GM12891 (cell line): ENCODE measurements around the gene PLCG2.
"Not testable (repeated sequence)": the region's sequence is repeated elsewhere in the genome, so short reads cannot be mapped to it uniquely, and the experiment has no call there.

Experiments used
- DNase-seq: peaks from one replicate; pipeline ENCODE4 v3.0.0; 2011; ENCODE audit warnings: low spot score; ENCODE audit not compliant: insufficient read length
- FAIRE-seq: peaks from 2 replicates; lab custom pipeline; 2011; peaks lifted over from hg19 to GRCh38; lab: Jason Lieb, UNC
- PAX5 ChIP-seq: IDR thresholded peaks from 2 replicates; pipeline ENCODE4 v1.6.1; 2011; ENCODE audit warnings: low read length, moderate library complexity, mild to moderate bottlenecking; ENCODE audit not compliant: insufficient read depth, severe bottlenecking
- POLR2A ChIP-seq: IDR thresholded peaks from 2 replicates; pipeline ENCODE4 v1.6.1; 2011; ENCODE audit warnings: low read depth, low read length, control low read depth
- POLR2AphosphoS5 ChIP-seq: IDR thresholded peaks from 2 replicates; pipeline ENCODE4 v1.6.1; 2011; ENCODE audit warnings: low read depth, low read length, control low read depth
- POU2F2 ChIP-seq: IDR thresholded peaks from 2 replicates; pipeline ENCODE4 v1.6.1; 2011; ENCODE audit warnings: low read depth, mild to moderate bottlenecking, control low read depth, low read length, moderate library complexity
- SPI1 ChIP-seq: IDR thresholded peaks from 2 replicates; pipeline ENCODE4 v1.6.1; 2011; ENCODE audit warnings: low read depth, low read length, control low read depth
- TAF1 ChIP-seq: IDR thresholded peaks from 2 replicates; pipeline ENCODE4 v1.6.1; 2011; ENCODE audit warnings: low read depth, low read length, control low read depth

PLCG2 gene

DNA sequence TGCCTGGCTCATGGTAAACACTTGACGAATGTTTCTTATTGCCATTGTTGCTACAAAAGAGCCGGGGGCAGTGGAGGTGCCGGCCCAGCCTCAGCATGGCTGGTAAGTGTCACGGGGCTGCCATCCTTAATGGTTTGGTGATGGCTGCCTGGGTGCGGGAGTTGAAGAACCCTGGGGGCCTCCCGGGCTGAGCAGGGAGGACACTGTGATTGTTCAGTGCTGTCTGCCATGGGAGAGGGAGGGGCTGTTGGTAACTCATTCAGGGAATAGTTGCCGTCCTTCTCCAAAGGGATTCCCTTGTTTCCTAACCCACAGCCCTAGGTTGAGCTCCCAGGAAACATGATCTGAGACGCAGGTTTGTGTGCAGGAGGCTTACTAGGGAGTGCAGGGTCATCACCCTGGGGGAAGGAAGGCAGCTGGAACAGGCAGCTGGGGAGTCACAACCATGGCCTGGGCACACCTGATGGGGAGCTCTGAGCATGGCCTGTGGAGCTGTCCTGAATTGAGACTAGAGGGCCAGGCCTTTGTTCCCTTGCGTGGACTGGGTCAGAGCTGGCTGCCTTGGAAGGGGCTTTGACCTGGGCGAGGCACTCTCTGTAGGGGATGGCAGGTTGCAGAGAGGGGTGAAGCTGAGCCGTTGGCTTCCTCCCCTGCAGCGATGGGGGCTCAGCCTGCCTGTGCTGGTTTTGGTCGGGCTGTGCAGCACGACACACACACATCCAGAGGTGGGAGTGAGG, 85.7 kb downstream of the PLCG2 start:
- FAIRE-seq (peak; percentile 5), DNase-seq (no peak)
- TF ChIP-seq POLR2A (no peak), POU2F2 (no peak), SPI1 (no peak), PAX5 (no peak), TAF1 (no peak), POLR2AphosphoS5 (no peak; the same call in 1 of the 2 replicates)

DNA sequence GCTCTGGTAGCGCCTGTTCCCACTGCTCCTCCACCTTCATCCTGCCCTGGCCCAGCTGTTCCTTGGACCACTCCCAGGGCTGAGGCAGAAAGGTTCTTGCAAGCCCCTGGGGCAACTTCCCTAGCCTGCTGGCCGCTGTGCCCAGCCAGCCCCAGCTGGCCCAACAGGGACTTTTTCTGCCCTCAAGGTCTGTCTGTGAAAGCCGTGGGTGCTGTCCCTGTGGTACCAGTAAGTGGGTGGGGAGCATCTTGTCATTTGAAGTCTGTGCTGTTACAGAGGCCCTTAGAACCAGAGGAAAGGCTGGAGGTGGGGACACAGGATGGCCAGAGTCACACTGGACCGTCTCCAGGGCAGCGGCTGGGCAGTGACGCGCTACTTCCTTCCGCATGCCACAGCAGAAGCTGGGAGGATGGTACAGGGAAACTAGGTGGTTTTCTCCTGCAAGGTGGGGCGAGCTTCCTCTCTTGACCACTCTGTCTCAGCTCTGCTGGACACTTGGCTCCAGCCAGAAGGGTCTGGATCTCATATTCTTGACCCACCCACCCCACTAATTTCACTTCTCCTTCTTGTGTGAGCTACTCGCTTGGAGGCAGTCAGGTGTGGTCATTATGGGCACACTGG, 87.8 kb downstream of the PLCG2 start:
- DNase-seq (no peak), FAIRE-seq (no peak)

DNA sequence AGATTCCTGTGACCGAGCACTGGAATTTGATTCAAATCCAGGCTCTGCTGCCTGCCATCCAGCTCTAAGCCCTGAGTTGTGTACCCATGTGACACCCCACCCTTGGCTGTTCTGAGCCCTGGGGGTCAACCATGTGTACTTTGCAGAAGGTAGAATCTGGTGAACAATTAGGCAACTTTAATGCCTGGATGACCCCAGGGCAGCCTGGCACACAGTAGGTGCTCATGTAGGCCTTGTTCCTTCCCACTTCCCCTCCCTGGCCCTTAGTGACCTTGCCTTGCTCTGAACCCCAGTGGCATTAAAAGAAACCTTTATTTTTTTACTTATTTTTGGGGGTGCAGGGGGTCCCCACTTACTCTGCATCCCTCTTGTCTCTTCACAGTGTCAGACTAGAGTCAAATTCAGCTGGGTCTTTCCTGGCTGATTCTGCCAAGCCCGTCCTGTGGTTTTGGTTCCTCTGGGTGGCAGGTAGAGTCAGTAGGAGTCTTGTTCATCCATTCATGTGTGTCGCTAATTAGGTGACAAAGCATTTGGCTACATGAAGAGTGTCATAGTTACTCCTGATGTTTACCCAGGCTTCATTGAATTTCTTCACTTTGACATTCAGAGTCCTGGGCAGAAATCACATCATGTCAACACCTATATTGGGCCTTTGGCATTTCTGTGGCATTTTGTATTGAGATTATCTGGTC, 89.1 kb downstream of the PLCG2 start:
- no peak for TF ChIP-seq SPI1
- TF ChIP-seq POU2F2, result no peak
- TF ChIP-seq POLR2A, result no peak
- TF ChIP-seq PAX5, result no peak
- no peak for TF ChIP-seq TAF1
- TF ChIP-seq POLR2AphosphoS5, result no peak
- no peak for DNase-seq
- FAIRE-seq, result no peak

More for the DNA sequence above, 87.8 kb downstream of the PLCG2 start:
- TF ChIP-seq SPI1 (peak; percentile 84), TAF1 (no peak)

DNA sequence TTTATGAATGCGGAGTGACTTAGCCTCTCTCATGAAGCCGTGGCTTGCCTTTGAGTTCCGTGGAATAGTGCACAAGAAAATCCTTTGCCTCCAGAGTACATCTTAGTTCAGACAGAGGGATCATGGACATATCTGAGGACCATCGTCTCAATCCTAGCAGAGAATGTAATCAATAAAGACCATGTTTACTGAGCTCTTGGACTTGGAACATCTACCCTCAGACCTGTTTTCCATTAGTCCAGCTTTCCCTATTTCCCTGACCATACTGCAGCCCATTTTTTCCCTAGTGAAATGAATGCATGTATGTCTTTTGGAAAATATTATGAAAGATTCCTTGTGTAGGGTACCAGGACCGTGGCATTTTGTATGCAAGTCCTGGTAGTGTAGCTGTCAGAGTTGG, 90.2 kb downstream of the PLCG2 start:
- DNase-seq (no peak), FAIRE-seq (no peak)
- TF ChIP-seq SPI1, result no peak
- TF ChIP-seq POLR2AphosphoS5, result no peak
- TF ChIP-seq POU2F2, result no peak
- TF ChIP-seq POLR2A, result no peak
- no peak for TF ChIP-seq PAX5
- no peak for TF ChIP-seq TAF1

DNA sequence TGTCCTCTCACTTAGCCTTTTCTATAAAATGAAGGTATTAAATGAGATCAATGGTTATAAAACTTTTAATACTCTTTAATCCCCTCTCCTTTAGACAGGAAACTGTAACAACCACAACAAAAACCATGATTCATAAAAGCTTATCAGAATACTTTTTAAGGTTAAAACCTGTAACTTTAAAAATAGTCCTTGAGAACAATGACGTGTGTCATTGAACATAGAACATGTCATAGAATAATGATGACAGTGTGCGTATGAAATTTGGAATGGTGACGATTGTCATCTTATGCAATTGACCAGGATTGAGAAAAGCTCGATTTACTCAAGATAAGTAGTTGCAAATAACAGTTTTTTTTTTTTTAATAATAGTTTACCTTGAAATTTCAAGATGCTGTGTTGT, 94.1 kb downstream of the PLCG2 start:
- DNase-seq (no peak), FAIRE-seq (no peak)
- TF ChIP-seq PAX5, result no peak
- TF ChIP-seq POLR2A, result no peak
- TF ChIP-seq POLR2AphosphoS5, result no peak
- TF ChIP-seq TAF1, result no peak
- no peak for TF ChIP-seq POU2F2
- TF ChIP-seq SPI1, result no peak

DNA sequence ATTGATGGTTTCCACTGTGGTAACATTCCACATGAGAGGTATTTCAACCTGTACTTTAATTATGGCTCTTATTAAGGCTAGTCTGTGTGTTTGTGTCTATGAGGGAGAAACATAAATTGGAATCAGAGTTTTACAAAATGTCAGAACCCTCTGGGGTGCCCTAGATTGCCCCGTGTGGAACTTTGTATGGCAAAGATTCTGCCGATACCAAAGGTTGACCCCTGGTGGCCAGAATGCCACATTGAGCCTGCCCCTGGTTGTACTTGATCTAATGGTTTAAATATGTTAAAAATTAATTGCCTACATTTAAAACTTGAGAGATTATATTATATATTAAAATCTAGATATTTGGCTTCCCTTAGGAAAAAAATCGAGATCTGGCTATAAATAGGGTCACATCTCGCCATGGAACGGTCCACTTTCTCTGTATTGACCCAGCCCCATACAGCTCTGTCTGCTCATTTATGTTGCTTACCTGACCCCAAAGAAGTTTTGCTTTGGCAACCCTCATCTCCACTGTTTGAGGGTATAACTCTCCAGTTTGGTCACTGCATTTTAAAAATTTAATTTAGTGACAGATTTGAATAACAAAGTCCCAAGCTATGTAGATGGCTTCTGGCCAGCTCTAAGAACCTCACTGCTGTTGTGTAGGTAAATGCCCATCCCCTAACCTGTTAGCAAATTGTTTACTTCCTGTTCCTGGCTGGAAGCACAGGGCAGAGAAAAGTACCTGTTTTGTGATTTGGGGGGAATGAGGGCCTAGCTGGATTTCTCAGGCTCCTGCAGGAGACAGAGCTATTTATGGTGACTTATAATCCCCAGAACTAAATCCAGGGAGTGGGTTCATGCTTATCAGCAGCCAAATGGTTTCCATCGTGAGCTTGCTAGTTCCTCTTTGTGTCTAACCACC, 95.0 kb downstream of the PLCG2 start:
- TF ChIP-seq POU2F2 (no peak), SPI1 (no peak), POLR2AphosphoS5 (no peak), PAX5 (no peak), POLR2A (no peak), TAF1 (no peak)
- FAIRE-seq (peak; percentile 69), DNase-seq (peak; percentile 44)

DNA sequence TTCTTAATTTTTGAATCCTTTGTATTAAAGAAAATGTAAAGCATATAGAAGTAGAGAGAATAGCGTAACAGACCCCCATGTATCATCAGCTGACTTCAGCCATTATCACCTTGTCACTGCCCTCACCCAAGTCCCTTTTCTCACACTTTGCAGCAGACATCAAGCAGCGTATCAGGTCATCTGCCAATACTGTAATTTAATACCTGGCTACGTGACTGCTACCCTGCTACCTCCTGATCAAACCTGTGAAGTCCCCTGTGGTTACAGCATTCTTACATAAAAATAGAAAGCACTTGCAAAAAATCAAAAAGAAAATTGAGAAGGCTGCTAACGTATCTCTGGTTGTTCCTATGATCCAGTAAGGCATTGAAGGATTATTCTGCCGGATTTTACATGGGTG, 96.4 kb downstream of the PLCG2 start:
- TF ChIP-seq PAX5 (no peak), TAF1 (no peak), POLR2A (no peak), SPI1 (no peak), POLR2AphosphoS5 (no peak), POU2F2 (no peak)
- no peak for FAIRE-seq
- no peak for DNase-seq

DNA sequence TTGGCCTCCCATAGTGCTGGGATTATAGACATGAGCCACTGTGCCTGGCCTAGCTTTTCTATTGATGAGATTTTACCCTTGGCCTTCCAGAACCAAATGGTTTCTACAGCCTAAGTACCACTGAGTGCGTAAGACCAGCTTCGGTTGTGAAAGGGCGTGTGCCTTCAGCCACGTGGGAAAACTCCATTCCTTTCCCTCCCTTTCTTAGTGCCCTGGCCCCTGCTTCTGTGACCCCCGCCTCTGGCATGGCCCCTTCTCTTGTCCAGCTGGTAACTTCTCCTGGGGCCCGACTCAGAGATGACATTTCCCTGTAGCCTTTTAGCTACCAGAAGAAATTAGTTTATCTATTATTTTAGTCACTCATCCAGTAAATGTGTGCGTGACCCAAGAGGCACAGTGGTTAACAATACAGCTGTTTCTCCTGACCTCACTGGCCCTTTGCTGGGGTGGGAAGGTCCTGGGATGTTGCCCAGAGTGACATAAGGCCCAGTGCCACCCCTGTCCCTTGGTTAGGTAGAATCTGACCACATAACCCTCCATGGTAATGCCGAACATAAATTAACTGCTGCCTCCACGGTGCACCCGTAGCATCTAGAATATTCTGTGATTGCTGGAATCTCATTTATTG, 97.3 kb downstream of the PLCG2 start:
- FAIRE-seq (no peak), DNase-seq (no peak)
- no peak for TF ChIP-seq POLR2AphosphoS5

DNA sequence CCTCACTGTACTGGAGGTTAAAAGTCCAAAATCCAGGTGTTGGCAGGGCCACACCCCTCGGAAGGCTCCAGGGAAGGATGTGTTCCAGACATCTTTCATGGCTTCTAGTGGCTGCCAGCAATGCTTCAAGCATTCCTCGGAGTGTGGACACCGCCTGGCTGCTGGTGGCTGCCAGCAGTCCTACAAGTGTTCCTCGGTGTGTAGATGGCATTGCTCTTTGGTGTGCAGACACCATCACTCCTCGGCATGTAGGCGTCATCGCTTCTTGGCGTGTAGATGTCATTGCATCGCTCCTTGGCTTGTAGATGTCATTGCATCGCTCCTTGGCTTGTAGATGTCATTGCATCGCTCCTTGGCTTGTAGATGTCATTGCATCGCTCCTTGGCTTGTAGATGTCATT, 98.4 kb downstream of the PLCG2 start:
- FAIRE-seq, DNase-seq: not testable (repeated sequence)

DNA sequence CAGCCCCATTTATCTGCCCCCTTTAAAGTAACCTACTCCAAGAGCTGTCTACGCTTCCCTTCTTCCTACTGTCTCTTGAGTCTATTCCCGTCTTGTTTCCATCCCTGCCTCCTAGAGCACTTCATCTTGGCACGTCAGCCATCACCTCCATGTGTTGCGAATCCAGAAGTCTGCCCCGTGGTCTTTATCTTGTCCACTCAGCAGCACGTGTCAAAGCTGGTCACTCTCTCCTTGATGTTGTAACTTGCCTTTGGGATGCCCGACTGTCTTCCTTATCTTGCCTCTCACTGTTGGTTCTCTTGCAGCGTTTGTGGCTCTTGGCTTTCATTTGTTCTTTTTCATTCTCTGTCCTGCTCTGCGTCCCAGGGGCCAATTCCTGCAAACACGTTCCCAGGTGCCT, 99.4 kb downstream of the PLCG2 start:
- no peak for TF ChIP-seq TAF1
- no peak for TF ChIP-seq POLR2A
- TF ChIP-seq PAX5, result no peak
- no peak for TF ChIP-seq POLR2AphosphoS5
- no peak for TF ChIP-seq SPI1
- no peak for TF ChIP-seq POU2F2
- FAIRE-seq (no peak), DNase-seq (no peak)
